Ishikawa (cell line): ENCODE results near the gene ZNF469.

ENCODE experiments used
- CEBPB ChIP-seq: IDR thresholded peaks from 2 replicates; pipeline ENCODE4 v1.6.1; 2012
- CREB1 ChIP-seq: IDR thresholded peaks from 2 replicates; pipeline ENCODE4 v1.6.1; 2012; ENCODE audit warnings: low read depth
- EGR1 ChIP-seq: IDR thresholded peaks from 2 replicates; pipeline ENCODE4 v1.6.1; 2012
- EP300 ChIP-seq: IDR thresholded peaks from 2 replicates; pipeline ENCODE4 v1.6.1; 2012; ENCODE audit warnings: borderline replicate concordance
- FOXM1 ChIP-seq: IDR thresholded peaks from 2 replicates; pipeline ENCODE4 v1.6.1; 2012; ENCODE audit warnings: low read depth, borderline replicate concordance
- MAX ChIP-seq: IDR thresholded peaks from 2 replicates; pipeline ENCODE4 v1.6.1; 2012
- NFIC ChIP-seq: IDR thresholded peaks from 2 replicates; pipeline ENCODE4 v1.6.1; 2012
- RAD21 ChIP-seq: IDR thresholded peaks from 2 replicates; pipeline ENCODE4 v1.6.1; 2012; ENCODE audit warnings: low read depth
- TAF1 ChIP-seq: IDR thresholded peaks from 2 replicates; pipeline ENCODE4 v1.6.1; 2012; ENCODE audit warnings: low read depth, mild to moderate bottlenecking
- TCF12 ChIP-seq: IDR thresholded peaks from 2 replicates; pipeline ENCODE4 v1.6.1; 2012; ENCODE audit warnings: low read depth
- TEAD4 ChIP-seq: IDR thresholded peaks from 2 replicates; pipeline ENCODE4 v1.6.1; 2012
- USF1 ChIP-seq: IDR thresholded peaks from 2 replicates; pipeline ENCODE4 v1.6.1; 2012
- YY1 ChIP-seq: IDR thresholded peaks from 2 replicates; pipeline ENCODE4 v1.6.1; 2012; ENCODE audit warnings: low read depth
- ZBTB7A ChIP-seq: IDR thresholded peaks from 2 replicates; pipeline ENCODE4 v1.6.1; 2012; ENCODE audit warnings: low read depth
- TF ChIP-seq, protein P1 (sequence below): IDR thresholded peaks from 2 replicates; pipeline ENCODE4 v1.6.1; 2012; ENCODE audit warnings: low read depth, mild to moderate bottlenecking

The ZNF469 gene

DNA sequence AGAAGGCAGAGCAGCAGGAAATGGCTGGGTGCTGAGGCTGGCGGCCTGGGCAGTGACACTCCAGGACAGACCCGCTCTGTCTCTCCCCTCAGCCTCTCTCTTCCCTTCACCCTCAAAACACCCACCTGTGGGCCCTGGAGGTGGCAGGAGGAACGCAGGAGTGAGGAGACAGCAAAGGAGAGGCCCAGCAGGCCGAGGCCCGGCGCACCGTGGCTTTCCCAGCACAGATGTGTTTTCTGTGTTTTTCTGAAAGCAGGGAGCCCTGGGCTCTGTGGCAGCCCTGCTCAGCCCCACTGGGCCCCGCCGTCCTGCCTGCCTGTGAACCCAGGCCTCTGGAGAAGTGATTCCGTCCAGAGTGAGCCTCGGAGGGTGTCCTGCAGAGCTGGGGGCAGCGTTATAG is 30.5 kb downstream of the ZNF469 start:
- TF ChIP-seq TCF12 (no peak), EGR1 (no peak), TEAD4 (no peak), CREB1 (no peak), YY1 (no peak), USF1 (no peak), FOXM1 (no peak), TAF1 (no peak), MAX (no peak), RAD21 (no peak), ZBTB7A (no peak), EP300 (no peak), CEBPB (no peak), NFIC (no peak)
- TF ChIP-seq, protein P1, sequence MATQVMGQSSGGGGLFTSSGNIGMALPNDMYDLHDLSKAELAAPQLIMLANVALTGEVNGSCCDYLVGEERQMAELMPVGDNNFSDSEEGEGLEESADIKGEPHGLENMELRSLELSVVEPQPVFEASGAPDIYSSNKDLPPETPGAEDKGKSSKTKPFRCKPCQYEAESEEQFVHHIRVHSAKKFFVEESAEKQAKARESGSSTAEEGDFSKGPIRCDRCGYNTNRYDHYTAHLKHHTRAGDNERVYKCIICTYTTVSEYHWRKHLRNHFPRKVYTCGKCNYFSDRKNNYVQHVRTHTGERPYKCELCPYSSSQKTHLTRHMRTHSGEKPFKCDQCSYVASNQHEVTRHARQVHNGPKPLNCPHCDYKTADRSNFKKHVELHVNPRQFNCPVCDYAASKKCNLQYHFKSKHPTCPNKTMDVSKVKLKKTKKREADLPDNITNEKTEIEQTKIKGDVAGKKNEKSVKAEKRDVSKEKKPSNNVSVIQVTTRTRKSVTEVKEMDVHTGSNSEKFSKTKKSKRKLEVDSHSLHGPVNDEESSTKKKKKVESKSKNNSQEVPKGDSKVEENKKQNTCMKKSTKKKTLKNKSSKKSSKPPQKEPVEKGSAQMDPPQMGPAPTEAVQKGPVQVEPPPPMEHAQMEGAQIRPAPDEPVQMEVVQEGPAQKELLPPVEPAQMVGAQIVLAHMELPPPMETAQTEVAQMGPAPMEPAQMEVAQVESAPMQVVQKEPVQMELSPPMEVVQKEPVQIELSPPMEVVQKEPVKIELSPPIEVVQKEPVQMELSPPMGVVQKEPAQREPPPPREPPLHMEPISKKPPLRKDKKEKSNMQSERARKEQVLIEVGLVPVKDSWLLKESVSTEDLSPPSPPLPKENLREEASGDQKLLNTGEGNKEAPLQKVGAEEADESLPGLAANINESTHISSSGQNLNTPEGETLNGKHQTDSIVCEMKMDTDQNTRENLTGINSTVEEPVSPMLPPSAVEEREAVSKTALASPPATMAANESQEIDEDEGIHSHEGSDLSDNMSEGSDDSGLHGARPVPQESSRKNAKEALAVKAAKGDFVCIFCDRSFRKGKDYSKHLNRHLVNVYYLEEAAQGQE: no peak

DNA sequence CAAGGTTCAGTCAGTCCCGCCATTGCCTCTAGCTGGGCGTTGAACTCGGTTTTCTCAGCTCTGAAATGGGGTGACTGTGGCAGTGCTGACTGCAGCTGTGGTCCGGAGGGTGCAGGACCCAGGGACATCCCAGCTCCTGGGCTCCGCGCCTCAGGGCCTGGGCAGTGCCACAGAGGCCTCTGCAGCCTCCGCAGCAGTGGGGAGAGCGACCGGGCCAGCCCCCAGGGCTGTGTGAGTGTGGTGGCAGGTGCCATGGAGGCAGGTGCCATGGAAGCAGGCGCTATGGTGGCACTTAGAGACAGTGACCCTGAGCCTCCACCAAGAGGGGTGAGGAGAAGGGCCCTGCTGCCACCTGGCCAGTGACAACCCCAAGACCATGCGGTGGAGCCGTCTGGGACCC is 30.9 kb downstream of the ZNF469 start:
- TF ChIP-seq EP300 (no peak), TAF1 (no peak), CREB1 (no peak), ZBTB7A (no peak), RAD21 (no peak), CEBPB (no peak), YY1 (no peak), USF1 (no peak), NFIC (no peak), TEAD4 (no peak), MAX (no peak), EGR1 (no peak), FOXM1 (no peak), TCF12 (no peak)
- TF ChIP-seq, protein P1: no peak

- no peak for TF ChIP-seq MAX
- no peak for TF ChIP-seq NFIC
- TF ChIP-seq EP300: no peak
- TF ChIP-seq FOXM1: no peak
These were observed 32.0 kb downstream of the ZNF469 start for GRCh38 chr16:88414521-88415380.

GRCh38 chr16:88415381-88415705 is 32.6 kb downstream of the ZNF469 start:
- TF ChIP-seq CEBPB (no peak), CREB1 (no peak), ZBTB7A (no peak), TCF12 (no peak), TEAD4 (no peak), USF1 (no peak), RAD21 (no peak)

DNA sequence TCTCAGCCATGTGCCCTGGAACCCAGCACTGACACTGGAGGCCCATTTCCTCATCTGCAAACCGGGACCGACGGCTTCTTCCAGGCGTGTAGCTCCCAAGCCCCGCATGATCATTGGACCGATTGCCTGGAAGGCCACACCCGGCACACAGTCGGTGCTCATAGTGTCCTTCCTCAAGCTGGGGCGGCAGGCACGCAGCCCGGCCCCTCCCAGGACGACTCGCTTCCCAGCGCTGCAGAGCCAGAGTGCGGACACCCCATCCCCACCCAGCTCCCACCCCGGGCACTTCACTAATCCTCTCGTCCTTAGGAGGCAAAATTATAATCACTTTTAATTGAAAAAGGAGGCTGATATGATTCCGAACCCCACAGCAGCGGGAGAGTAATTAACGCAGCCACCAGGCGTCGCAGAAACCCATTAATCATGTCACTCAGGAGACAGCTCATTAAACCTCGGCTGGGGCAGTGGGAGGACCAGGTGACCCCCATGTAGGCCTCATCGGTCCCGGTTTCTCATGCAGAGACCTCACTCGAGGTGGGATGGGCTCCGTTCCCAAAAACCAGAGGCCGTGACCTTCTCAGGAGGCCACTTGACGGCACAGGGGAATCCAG is 33.1 kb downstream of the ZNF469 start:
- TF ChIP-seq ZBTB7A: no peak
- TF ChIP-seq CREB1: no peak
- no peak for TF ChIP-seq NFIC
- TF ChIP-seq EP300: no peak
- no peak for TF ChIP-seq YY1
- no peak for TF ChIP-seq TEAD4
- TF ChIP-seq RAD21: no peak
- TF ChIP-seq FOXM1: no peak
- no peak for TF ChIP-seq CEBPB
- no peak for TF ChIP-seq USF1
- TF ChIP-seq EGR1: no peak
- no peak for TF ChIP-seq MAX
- no peak for TF ChIP-seq TAF1
- no peak for TF ChIP-seq TCF12
- TF ChIP-seq, protein P1: no peak
